OCI-LY7 (cell line): ENCODE measurements around the gene TAMALIN. TPM values are rescaled to one million over a fixed set of nuclear protein-coding genes. Genes with fewer than 3 reads are reported as not detected.

Experiments used
- BruUV-seq: library from RNA; stranded (reverse); fragments of 400-500 nt; replicated peaks from 2 replicates; lab custom pipeline; 2021; lab: Mats Ljungman, UMichigan
- CTCF ChIA-PET: fragments of 300-600 bp; sonication (Branson Sonifier 250); formaldehyde crosslinking; loops from one replicate; lab custom pipeline; 2022; ENCODE audit warnings: antibody characterized with exemption; ENCODE audit not compliant: unreplicated experiment; lab: Charles Lee
- POLR2A ChIA-PET: fragments of 300-600 bp; sonication (Branson Sonifier 250); formaldehyde crosslinking; loops from one replicate; lab custom pipeline; 2022; ENCODE audit warnings: antibody characterized with exemption; lab: Charles Lee
- DNase-seq: peaks from one replicate; pipeline ENCODE4 v3.0.0-alpha.2; 2015; ENCODE audit warnings: low spot score
- H2AFZ ChIP-seq: fragments of 200-600 bp; sonication (generic), shearing (Covaris generic); 2 replicates; pipeline ENCODE4 v1.6.1; 2014; ENCODE audit warnings: mild to moderate bottlenecking, antibody characterized with exemption, low read length, moderate library complexity
- H3K27ac ChIP-seq: fragments of 200-600 bp; sonication (generic); 2 replicates; pipeline ENCODE4 v1.5.1; 2014; ENCODE audit warnings: mixed run types, low read depth, mild to moderate bottlenecking, moderate library complexity, low read length, inconsistent platforms; ENCODE audit not compliant: poor library complexity, severe bottlenecking
- H3K36me3 ChIP-seq: fragments of 200-600 bp; sonication (generic); 2 replicates; pipeline ENCODE4 v1.6.1; 2014; ENCODE audit warnings: mild to moderate bottlenecking, antibody characterized with exemption, low read length, moderate library complexity, mixed read lengths; ENCODE audit not compliant: insufficient read depth
- H3K4me1 ChIP-seq: fragments of 200-600 bp; sonication (generic); 2 replicates; pipeline ENCODE4 v1.5.1; 2014; ENCODE audit warnings: mild to moderate bottlenecking, low read length; ENCODE audit not compliant: insufficient read depth, poor library complexity, severe bottlenecking
- H3K4me2 ChIP-seq: fragments of 200-600 bp; sonication (generic); 2 replicates; pipeline ENCODE4 v1.6.1; 2014; ENCODE audit warnings: mild to moderate bottlenecking, low read length
- H3K4me3 ChIP-seq: fragments of 200-600 bp; sonication (generic); 2 replicates; pipeline ENCODE4 v1.5.1; 2014; ENCODE audit warnings: mild to moderate bottlenecking, low read depth, low read length; ENCODE audit not compliant: poor library complexity, severe bottlenecking
- H3K79me2 ChIP-seq: fragments of 200-600 bp; sonication (generic); 2 replicates; pipeline ENCODE4 v1.6.1; 2016; ENCODE audit warnings: low read depth, mild to moderate bottlenecking, low read length, moderate library complexity, mixed read lengths; ENCODE audit not compliant: insufficient read depth
- H3K9me2 ChIP-seq: fragments of 200-600 bp; sonication (generic); 2 replicates; pipeline ENCODE4 v1.6.1; 2016; ENCODE audit warnings: mild to moderate bottlenecking, low read length, mixed read lengths; ENCODE audit not compliant: insufficient read depth
- H3K9me3 ChIP-seq: fragments of 200-600 bp; sonication (generic); 2 replicates; pipeline ENCODE4 v1.6.1; 2014; ENCODE audit warnings: mild to moderate bottlenecking, mixed run types, low read length, mixed read lengths
- H4K20me1 ChIP-seq: fragments of 200-600 bp; sonication (generic); 2 replicates; pipeline ENCODE4 v1.6.1; 2014; ENCODE audit warnings: mild to moderate bottlenecking, antibody characterized with exemption, low read length, moderate library complexity, mixed read lengths; ENCODE audit not compliant: insufficient read depth
- EZH2phosphoT487 ChIP-seq: fragments of 200-600 bp; sonication (generic); IDR thresholded peaks from 2 replicates; pipeline ENCODE4 v1.6.1; 2018; ENCODE audit warnings: low read depth, borderline replicate concordance, mild to moderate bottlenecking, mixed run types, antibody characterized with exemption, low read length, moderate library complexity, mixed read lengths
- intact Hi-C: fragments of 100-400 bp; cut with micrococcal nuclease; formaldehyde crosslinking; loops from one replicate; pipeline ENCODE4 v1.10.0; 2022; ENCODE audit not compliant: unreplicated experiment
- total RNA-seq, 2 experiments: library from RNA; depleted of rRNA in 1 of 2; stranded (reverse); fragments of >200 nt in 1 of 2; shearing (Covaris generic) in 1 of 2; gene quantifications; 2 replicates each; pipeline ENCODE4 v1.2.3, GENCODE V29; 2014 to 2022
- TF ChIP-seq, protein P1 (sequence below): fragments of 200-600 bp; sonication (generic); conservative IDR thresholded peaks from 2 replicates; pipeline ENCODE4 v1.5.1; 2014; ENCODE audit warnings: mild to moderate bottlenecking, antibody characterized with exemption, low read length, moderate library complexity, mixed read lengths

The TAMALIN gene
- total RNA-seq, 2 experiments from 2014 or later, result 0.66 to 1.3 TPM

DNA sequence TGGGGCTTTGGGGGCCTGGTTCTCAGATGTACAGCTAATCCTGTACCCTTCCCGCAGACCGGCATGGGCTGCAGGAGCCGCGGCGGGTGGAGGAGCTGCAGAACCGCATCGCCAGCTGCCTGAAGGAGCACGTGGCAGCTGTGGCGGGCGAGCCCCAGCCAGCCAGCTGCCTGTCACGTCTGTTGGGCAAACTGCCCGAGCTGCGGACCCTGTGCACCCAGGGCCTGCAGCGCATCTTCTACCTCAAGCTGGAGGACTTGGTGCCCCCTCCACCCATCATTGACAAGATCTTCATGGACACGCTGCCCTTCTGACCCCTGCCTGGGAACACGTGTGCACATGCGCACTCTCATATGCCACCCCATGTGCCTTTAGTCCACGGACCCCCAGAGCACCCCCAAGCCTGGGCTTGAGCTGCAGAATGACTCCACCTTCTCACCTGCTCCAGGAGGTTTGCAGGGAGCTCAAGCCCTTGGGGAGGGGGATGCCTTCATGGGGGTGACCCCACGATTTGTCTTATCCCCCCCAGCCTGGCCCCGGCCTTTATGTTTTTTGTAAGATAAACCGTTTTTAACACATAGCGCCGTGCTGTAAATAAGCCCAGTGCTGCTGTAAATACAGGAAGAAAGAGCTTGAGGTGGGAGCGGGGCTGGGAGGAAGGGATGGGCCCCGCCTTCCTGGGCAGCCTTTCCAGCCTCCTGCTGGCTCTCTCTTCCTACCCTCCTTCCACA lies 52.0 kb downstream of the TAMALIN start:
- Histone ChIP-seq H2AFZ (no peak overlapping the region), H3K79me2 (no peaks in the 10 kb centered on the region), H3K9me3 (no peaks in the 10 kb centered on the region), H3K27ac (peak overlapping the region; percentile 44), H3K9me2 (no peaks in the 10 kb centered on the region), H3K4me3 (no peak overlapping the region), H3K4me2 (0 out of 2 replicates have a peak overlapping the region, but pooled peaks have one; percentile 18), H3K36me3 (peaks cover 32% of the 10 kb centered on the region), H3K4me1 (peaks cover 19% of the 10 kb centered on the region), H4K20me1 (no peaks in the 10 kb centered on the region)
- TF ChIP-seq, protein P1, sequence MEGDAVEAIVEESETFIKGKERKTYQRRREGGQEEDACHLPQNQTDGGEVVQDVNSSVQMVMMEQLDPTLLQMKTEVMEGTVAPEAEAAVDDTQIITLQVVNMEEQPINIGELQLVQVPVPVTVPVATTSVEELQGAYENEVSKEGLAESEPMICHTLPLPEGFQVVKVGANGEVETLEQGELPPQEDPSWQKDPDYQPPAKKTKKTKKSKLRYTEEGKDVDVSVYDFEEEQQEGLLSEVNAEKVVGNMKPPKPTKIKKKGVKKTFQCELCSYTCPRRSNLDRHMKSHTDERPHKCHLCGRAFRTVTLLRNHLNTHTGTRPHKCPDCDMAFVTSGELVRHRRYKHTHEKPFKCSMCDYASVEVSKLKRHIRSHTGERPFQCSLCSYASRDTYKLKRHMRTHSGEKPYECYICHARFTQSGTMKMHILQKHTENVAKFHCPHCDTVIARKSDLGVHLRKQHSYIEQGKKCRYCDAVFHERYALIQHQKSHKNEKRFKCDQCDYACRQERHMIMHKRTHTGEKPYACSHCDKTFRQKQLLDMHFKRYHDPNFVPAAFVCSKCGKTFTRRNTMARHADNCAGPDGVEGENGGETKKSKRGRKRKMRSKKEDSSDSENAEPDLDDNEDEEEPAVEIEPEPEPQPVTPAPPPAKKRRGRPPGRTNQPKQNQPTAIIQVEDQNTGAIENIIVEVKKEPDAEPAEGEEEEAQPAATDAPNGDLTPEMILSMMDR, result no peak
- no peak for TF ChIP-seq EZH2phosphoT487
- intact Hi-C loops, result no loop called here
- TSS peak; percentile 80 for BruUV-seq
- CTCF ChIA-PET, result no interaction called here
- POLR2A ChIA-PET, result interaction anchor here (1.1 to 2.0 kb wide), 4 partner anchors 9 to 33 kb away, joined by 3 to 7 read pairs (median 4); partner anchors contain the start of gene ATG101
- DNase-seq, result no peak

DNA sequence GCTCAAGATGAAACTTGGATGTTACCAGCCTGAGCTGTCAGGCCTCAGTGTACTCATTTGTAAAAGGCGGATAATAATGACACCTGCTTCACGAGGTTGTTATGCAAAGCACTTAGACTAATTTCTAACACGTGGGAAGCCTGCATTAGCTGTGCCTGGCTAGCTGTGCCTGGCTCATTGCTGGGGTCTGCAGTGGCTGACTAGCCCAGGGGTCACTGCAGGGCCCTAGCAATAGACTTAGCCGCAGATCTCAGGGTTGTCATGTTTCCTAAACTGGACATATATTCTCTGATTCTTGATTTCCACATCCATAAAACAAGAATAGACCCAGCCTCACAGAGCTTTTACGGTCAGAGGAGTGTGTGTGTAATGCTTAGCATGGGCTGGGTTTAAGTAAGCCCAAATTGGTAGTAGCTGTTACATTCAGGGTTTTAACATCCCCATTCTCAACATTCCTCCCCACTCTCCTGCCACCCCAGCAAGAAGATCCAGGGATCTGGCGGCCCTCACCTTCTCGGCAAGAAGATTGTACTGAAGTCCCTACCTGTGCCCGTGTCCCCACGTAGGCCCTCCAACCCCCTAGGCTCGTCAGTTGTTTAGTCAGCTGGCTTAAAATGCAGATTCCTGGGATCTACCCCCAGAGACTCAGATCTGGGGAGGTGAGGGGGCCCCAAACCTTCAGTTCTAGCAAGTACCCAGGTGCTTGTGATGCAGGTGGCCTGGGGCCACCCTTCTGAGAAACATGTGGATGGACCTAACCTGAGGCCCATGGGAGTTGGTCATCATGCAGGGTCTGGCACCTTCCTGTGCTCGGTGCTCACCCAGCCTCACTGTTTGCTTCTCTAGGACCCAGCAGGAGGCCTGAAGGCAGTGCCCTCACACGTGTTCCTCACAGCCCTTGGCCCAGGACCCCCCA lies 53.1 kb downstream of the TAMALIN start:
- peak overlapping the region; percentile 44 for H3K27ac ChIP-seq
- H3K79me2 ChIP-seq, result no peaks in the 10 kb centered on the region
- peaks cover 19% of the 10 kb centered on the region for H3K4me1 ChIP-seq
- no TSS peak for BruUV-seq
- intact Hi-C loops, result no loop called here
- no peaks in the 10 kb centered on the region for H3K9me2 ChIP-seq
- no peaks in the 10 kb centered on the region for H4K20me1 ChIP-seq
- no peak overlapping the region for H2AFZ ChIP-seq
- peak; percentile 68 for DNase-seq
- TF ChIP-seq EZH2phosphoT487, result no peak
- TF ChIP-seq, protein P1, result no peak
- H3K4me2 ChIP-seq, result peak overlapping the region; percentile 39
- no peak overlapping the region for H3K4me3 ChIP-seq
- H3K9me3 ChIP-seq, result no peaks in the 10 kb centered on the region
- CTCF ChIA-PET, result interaction anchor here (0.6 to 1.0 kb wide), 2 partner anchors 9 to 27 kb away, joined by 3 to 9 read pairs; no protein-coding TSS in a partner anchor
- POLR2A ChIA-PET, result interaction anchor here (0.7 to 2.0 kb wide), 6 partner anchors 8 to 34 kb away, joined by 3 to 7 read pairs (median 4); partner anchors contain the start of gene ATG101
- peaks cover 26% of the 10 kb centered on the region for H3K36me3 ChIP-seq
